Measurements from ENCODE around the gene NCOA6. TPM values are rescaled to one million over a fixed set of nuclear protein-coding genes. Genes with fewer than 3 reads are reported as not detected.

Gene NCOA6
- total RNA-seq, 1 donor from 2014 or later: 19.2 TPM

- Histone ChIP-seq H3K27me3 (no peaks in the 10 kb centered on the region), H3K4me3 (no peak overlapping the region), H3K36me3 (no peaks in the 10 kb centered on the region), H3K4me1 (peaks cover 33% of the 10 kb centered on the region), H3K9me3 (no peaks in the 10 kb centered on the region), H3K27ac (peak overlapping the region; percentile 99)
- intact Hi-C loops (cut with DNase I): loop anchor here (10.0 kb wide), 1 partner anchor 172 kb away; no protein-coding TSS in a partner anchor
- no peak for TF ChIP-seq POLR2AphosphoS5 (IDR thresholded peaks at IDR 0.05; ENCODE audit: insufficient read depth in 1 of 2, low read depth in 1 of 2)
- TF ChIP-seq, protein P1, sequence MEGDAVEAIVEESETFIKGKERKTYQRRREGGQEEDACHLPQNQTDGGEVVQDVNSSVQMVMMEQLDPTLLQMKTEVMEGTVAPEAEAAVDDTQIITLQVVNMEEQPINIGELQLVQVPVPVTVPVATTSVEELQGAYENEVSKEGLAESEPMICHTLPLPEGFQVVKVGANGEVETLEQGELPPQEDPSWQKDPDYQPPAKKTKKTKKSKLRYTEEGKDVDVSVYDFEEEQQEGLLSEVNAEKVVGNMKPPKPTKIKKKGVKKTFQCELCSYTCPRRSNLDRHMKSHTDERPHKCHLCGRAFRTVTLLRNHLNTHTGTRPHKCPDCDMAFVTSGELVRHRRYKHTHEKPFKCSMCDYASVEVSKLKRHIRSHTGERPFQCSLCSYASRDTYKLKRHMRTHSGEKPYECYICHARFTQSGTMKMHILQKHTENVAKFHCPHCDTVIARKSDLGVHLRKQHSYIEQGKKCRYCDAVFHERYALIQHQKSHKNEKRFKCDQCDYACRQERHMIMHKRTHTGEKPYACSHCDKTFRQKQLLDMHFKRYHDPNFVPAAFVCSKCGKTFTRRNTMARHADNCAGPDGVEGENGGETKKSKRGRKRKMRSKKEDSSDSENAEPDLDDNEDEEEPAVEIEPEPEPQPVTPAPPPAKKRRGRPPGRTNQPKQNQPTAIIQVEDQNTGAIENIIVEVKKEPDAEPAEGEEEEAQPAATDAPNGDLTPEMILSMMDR (IDR thresholded peaks at IDR 0.05): no peak
- no peak for TF ChIP-seq POLR2A (IDR thresholded peaks at IDR 0.05)
- no peak for DNase-seq (ENCODE audit: extremely low spot score in 2 of 2)
Observed at GRCh38 chr20:34706302-34706875, 119.1 kb downstream of the NCOA6 start.

- Histone ChIP-seq H3K9me3 (no peaks in the 10 kb centered on the region), H3K27ac (peak overlapping the region; percentile 99), H3K36me3 (no peaks in the 10 kb centered on the region), H3K4me3 (peak overlapping the region in 1 of 2 donors; percentile 89), H3K27me3 (no peaks in the 10 kb centered on the region), H3K4me1 (peaks cover 31% of the 10 kb centered on the region)
- TF ChIP-seq POLR2A (IDR thresholded peaks at IDR 0.05) (no peak), POLR2AphosphoS5 (IDR thresholded peaks at IDR 0.05; ENCODE audit: insufficient read depth in 1 of 2, low read depth in 1 of 2) (no peak)
- TF ChIP-seq, protein P1 (IDR thresholded peaks at IDR 0.05): no peak
- no peak for DNase-seq (ENCODE audit: extremely low spot score in 2 of 2)
- intact Hi-C loops (cut with DNase I): loop anchor here (10.0 kb wide), 1 partner anchor 171 kb away; no protein-coding TSS in a partner anchor
Observed at GRCh38 chr20:34705397-34706301, 119.8 kb downstream of the NCOA6 start.

DNA sequence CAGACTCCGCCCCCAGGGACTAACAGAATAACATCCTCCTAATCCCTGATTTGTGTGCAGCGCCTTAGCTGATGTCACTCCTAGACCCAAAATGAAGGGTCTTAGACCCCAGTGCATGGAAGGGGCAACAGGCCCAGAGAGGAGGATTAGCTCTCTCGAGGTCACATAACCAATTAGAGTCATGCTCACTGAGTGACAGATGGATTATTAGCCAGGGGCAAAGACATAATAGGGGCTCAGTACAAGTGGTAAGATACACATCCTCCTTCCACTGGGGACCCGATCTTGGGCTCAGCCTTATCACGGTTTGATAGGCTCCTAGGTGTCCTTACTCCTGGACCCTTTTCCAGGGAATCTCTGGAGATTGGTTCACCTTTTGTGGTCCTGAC is 120.4 kb downstream of the NCOA6 start:
- peak overlapping the region; percentile 99 for H3K27ac ChIP-seq
- no peak for DNase-seq (ENCODE audit: extremely low spot score in 2 of 2)
- intact Hi-C loops (cut with DNase I): loop anchor here (10.0 kb wide), 1 partner anchor 170 kb away; no protein-coding TSS in a partner anchor
- no peaks in the 10 kb centered on the region for H3K27me3 ChIP-seq
- no peak for TF ChIP-seq POLR2AphosphoS5 (IDR thresholded peaks at IDR 0.05; ENCODE audit: insufficient read depth in 1 of 2, low read depth in 1 of 2)
- no peak for TF ChIP-seq POLR2A (IDR thresholded peaks at IDR 0.05)
- TF ChIP-seq, protein P1 (IDR thresholded peaks at IDR 0.05): no peak
- no peaks in the 10 kb centered on the region for H3K36me3 ChIP-seq
- peak overlapping the region; percentile 89 to 96 for H3K4me3 ChIP-seq
- H3K4me1 ChIP-seq: peaks cover 24% of the 10 kb centered on the region
- H3K9me3 ChIP-seq: no peaks in the 10 kb centered on the region

DNA sequence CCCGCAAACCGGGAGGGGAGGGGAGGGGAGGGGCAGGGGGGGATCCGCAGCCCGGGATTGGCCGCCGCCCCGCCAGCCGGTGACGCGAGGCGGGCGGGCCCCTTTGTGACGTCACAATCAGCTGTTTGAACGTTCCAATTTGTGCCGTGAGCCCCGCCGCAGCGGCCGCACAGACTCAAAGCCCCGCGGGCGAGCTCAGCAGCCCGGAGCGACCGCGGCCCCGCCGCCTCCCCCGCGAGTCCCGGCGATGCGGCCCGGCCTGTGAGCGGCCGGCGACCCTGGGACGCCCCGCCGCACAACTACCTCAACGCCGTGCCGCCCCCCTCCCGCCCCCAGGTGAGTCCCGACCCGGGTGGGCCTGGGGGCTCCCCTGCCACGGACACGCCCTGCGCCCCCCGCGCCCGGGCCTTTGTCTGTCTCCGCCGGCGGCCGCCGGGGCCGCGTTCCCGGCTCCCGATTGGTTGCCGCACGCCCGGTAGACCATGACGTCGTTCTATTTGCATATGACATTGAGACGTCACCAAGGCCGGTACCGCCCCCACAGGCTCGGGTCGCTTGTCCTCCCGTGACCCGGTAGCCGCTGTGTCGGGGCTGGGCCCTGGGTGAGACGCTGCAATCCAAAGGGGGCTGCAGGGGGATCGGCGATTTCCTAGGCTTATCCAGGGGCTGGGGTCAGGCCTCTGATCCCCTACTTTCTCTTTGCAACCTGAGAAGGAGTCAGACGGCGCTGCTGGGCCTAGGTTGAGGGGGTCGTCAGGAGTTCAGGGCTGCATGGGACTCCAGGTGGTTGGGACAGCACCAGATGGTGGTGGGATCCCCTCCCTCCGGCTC is 121.1 kb downstream of the NCOA6 start, which contains the start of gene TP53INP2:
TSS of gene TP53INP2 (plus strand) at position 168 of the 831 bp plus-strand sequence. CDS start 4,396 bp downstream, outside the sequence.
- Histone ChIP-seq H3K36me3 (no peaks in the 10 kb centered on the region), H3K4me1 (peaks cover 24% of the 10 kb centered on the region), H3K27me3 (no peaks in the 10 kb centered on the region), H3K4me3 (peak within 1 kb of the TSS; percentile 89 to 96), H3K27ac (peak within 1 kb of the TSS; percentile 99), H3K9me3 (no peaks in the 10 kb centered on the region)
- peak in 1 of 2 donors; percentile 93 for DNase-seq (ENCODE audit: extremely low spot score in 2 of 2)
- TF ChIP-seq POLR2A (IDR thresholded peaks at IDR 0.05) (peak; percentile 22 to 39), POLR2AphosphoS5 (IDR thresholded peaks at IDR 0.05; ENCODE audit: insufficient read depth in 1 of 2, low read depth in 1 of 2) (peak in 1 of 2 donors; percentile 66)
- TF ChIP-seq, protein P1 (IDR thresholded peaks at IDR 0.05): no peak
- intact Hi-C loops (cut with DNase I): loop anchor here (10.0 kb wide), 1 partner anchor 170 kb away; no protein-coding TSS in a partner anchor
